Cardiac fibroblast (primary cell): ENCODE results near the gene SMC4.

Source experiments
- DNase-seq, 2 donors: peaks; one replicate each; pipeline versions ENCODE4 v3.0.0 to v3.0.0-alpha.2; 2010; ENCODE audit warnings: low read depth in 2 of 2
- H3K4me3 ChIP-seq, 2 donors: replicated peaks in 1 of 2; 1 replicate in 1 of 2; 2 replicates in 1 of 2; pipeline ENCODE4 v1.5.1; 2011; ENCODE audit warnings: low read depth in 2 of 2, low read length in 2 of 2, mild to moderate bottlenecking in 2 of 2, moderate library complexity in 1 of 2
- CTCF ChIP-seq: IDR thresholded peaks from one replicate; pipeline ENCODE4 v1.5.1; 2011; ENCODE audit warnings: low read depth, mild to moderate bottlenecking, low read length, inconsistent platforms

Gene SMC4

GRCh38 chr3:160372780-160373179, 26.7 kb upstream of the SMC4 start:
- DNase-seq = peak; percentile 14 to 71
- TF ChIP-seq CTCF = no peak
- no peak overlapping the region for H3K4me3 ChIP-seq

GRCh38 chr3:160373655-160374054, 25.8 kb upstream of the SMC4 start:
- DNase-seq = no peak
- H3K4me3 ChIP-seq = no peak overlapping the region
- TF ChIP-seq CTCF = no peak

GRCh38 chr3:160374472-160374871, 25.0 kb upstream of the SMC4 start:
- no peak overlapping the region for H3K4me3 ChIP-seq
- no peak for DNase-seq
- TF ChIP-seq CTCF = no peak

GRCh38 chr3:160374925-160375324, 24.5 kb upstream of the SMC4 start:
- no peak for TF ChIP-seq CTCF
- no peak for DNase-seq
- H3K4me3 ChIP-seq = no peak overlapping the region

- peak; percentile 36 to 55 for DNase-seq
- TF ChIP-seq CTCF = no peak
- H3K4me3 ChIP-seq = no peak overlapping the region
Observed at GRCh38 chr3:160376681-160377080, 22.8 kb upstream of the SMC4 start.

GRCh38 chr3:160378331-160379109, 20.9 kb upstream of the SMC4 start:
- TF ChIP-seq CTCF = no peak
- DNase-seq = peak; percentile 20 to 76
- no peak overlapping the region for H3K4me3 ChIP-seq
